HepG2 (cell line): ENCODE results near the gene MMP24OS. TPM values are rescaled to one million over a fixed set of nuclear protein-coding genes. Genes with fewer than 3 reads are reported as not detected.

Experiments used
- ATAC-seq: fragments of 200-7000 bp; cut with Tn5 transposase; 3 replicates; pipeline ENCODE4 v1.9.1; 2020; ENCODE audit warnings: mild to moderate bottlenecking, moderate library complexity
- BruUV-seq: library from RNA; stranded (reverse); fragments of 400-500 nt; replicated peaks from 2 replicates; lab custom pipeline; 2021; lab: Mats Ljungman, UMichigan
- CTCF ChIA-PET: fragments of 300-600 bp; formaldehyde crosslinking; extraction: SDS; loops from one replicate; lab custom pipeline; 2021; ENCODE audit warnings: low total read pairs, inconsistent platforms, low intra/inter-chr PET ratio; lab: Yijun Ruan, JAX
- POLR2A ChIA-PET: fragments of 350-600 bp; sonication (Branson Sonifier 250); formaldehyde crosslinking; loops from one replicate; lab custom pipeline; 2020; ENCODE audit warnings: antibody characterized with exemption, inconsistent platforms; lab: Yijun Ruan, JAX
- DNase-seq: peaks from one replicate; pipeline ENCODE4 v3.0.0-alpha.2; 2015; ENCODE audit warnings: low spot score
- FAIRE-seq: peaks from 3 replicates; lab custom pipeline; 2011; peaks lifted over from hg19 to GRCh38; lab: Jason Lieb, UNC
- H2AFZ ChIP-seq: one replicate; pipeline ENCODE4 v1.6.1; 2011; ENCODE audit warnings: low read length, inconsistent platforms
- H3K27ac ChIP-seq: fragments of 300-600 bp; 3 replicates; pipeline ENCODE4 v1.8.0; 2011; ENCODE audit warnings: mixed run types, mild to moderate bottlenecking, mixed read lengths, low read length, inconsistent platforms; ENCODE audit not compliant: insufficient read depth; ENCODE audit errors: extremely low read length
- H3K27me3 ChIP-seq, 2 experiments: fragments of 200-600 bp in 1 of 2; 2 replicates in 1 of 2; 3 replicates in 1 of 2; pipeline versions ENCODE4 v1.6.0 to v1.8.0; 2011; ENCODE audit warnings: low read length in 2 of 2, mild to moderate bottlenecking in 2 of 2, moderate library complexity in 2 of 2, inconsistent platforms in 1 of 2; ENCODE audit not compliant: insufficient read depth in 2 of 2, control insufficient read depth in 1 of 2
- H3K36me3 ChIP-seq, 2 experiments: fragments of 200-600 bp in 1 of 2; replicated peaks in 1 of 2; 2 replicates in 1 of 2; 3 replicates in 1 of 2; pipeline versions ENCODE4 v1.5.1 to v1.8.0; 2011; ENCODE audit warnings: low read length in 2 of 2, inconsistent platforms in 1 of 2; ENCODE audit not compliant: insufficient read depth in 2 of 2, control insufficient read depth in 1 of 2
- H3K4me1 ChIP-seq: 2 replicates; pipeline ENCODE4 v1.5.1; 2012; ENCODE audit warnings: low read length, inconsistent platforms; ENCODE audit not compliant: insufficient read depth
- H3K4me2 ChIP-seq: 2 replicates; pipeline ENCODE4 v1.6.0; 2011; ENCODE audit warnings: low read depth, low read length, inconsistent platforms
- H3K4me3 ChIP-seq, 3 experiments: fragments of 200-600 bp in 1 of 3; sonication (generic), shearing (Covaris generic) in 1 of 3; replicated peaks in 1 of 3; 2 replicates each; pipeline ENCODE4 v1.5.1; 2011 to 2016; ENCODE audit warnings: low read length in 3 of 3, inconsistent platforms in 2 of 3, low read depth in 2 of 3, mild to moderate bottlenecking in 2 of 3, control low read depth in 1 of 3, mixed read lengths in 1 of 3; ENCODE audit not compliant: insufficient read depth in 1 of 3
- H3K79me2 ChIP-seq: one replicate; pipeline ENCODE4 v1.6.1; 2011; ENCODE audit warnings: low read length, inconsistent platforms; ENCODE audit not compliant: insufficient read depth
- H3K9ac ChIP-seq: 2 replicates; pipeline ENCODE4 v1.6.0; 2011; ENCODE audit warnings: mild to moderate bottlenecking, low read depth, low read length, inconsistent platforms; ENCODE audit not compliant: insufficient read depth
- H3K9me3 ChIP-seq: 2 replicates; pipeline ENCODE4 v1.5.1; 2012; ENCODE audit warnings: mild to moderate bottlenecking, low read length
- H4K20me1 ChIP-seq: 2 replicates; pipeline ENCODE4 v1.6.0; 2011; ENCODE audit warnings: inconsistent platforms, mild to moderate bottlenecking, low read length, moderate library complexity; ENCODE audit not compliant: insufficient read depth
- BORCS8-MEF2B ChIP-seq: sonication (generic); formaldehyde crosslinking; IDR thresholded peaks from 2 replicates; pipeline ENCODE4 v1.8.0; 2022; ENCODE audit warnings: mild to moderate bottlenecking, missing genetic modification reagents
- ELF1 ChIP-seq: sonication (generic); formaldehyde crosslinking; IDR thresholded peaks from 2 replicates; pipeline ENCODE4 v1.4.0; 2020; ENCODE audit warnings: missing genetic modification reagents
- FOXC1 ChIP-seq: sonication (generic); formaldehyde crosslinking; IDR thresholded peaks from 2 replicates; pipeline ENCODE4 v1.8.0; 2022; ENCODE audit warnings: mild to moderate bottlenecking, missing genetic modification reagents, borderline replicate concordance
- KDM5B ChIP-seq: sonication (generic); formaldehyde crosslinking; IDR thresholded peaks from 2 replicates; pipeline ENCODE4 v1.4.0; 2020; ENCODE audit warnings: missing genetic modification reagents, mild to moderate bottlenecking, borderline replicate concordance
- PLRG1 ChIP-seq: fragments of 450-650 bp; conservative IDR thresholded peaks from 2 replicates; pipeline ENCODE4 v1.6.1; 2016
- PTBP1 ChIP-seq: fragments of 200-400 bp; formaldehyde crosslinking; IDR thresholded peaks from 2 replicates; pipeline ENCODE4 v1.6.1; 2018; ENCODE audit warnings: low read length, low read depth; ENCODE audit not compliant: poor library complexity, severe bottlenecking
- RBM39 ChIP-seq: fragments of 200-400 bp; formaldehyde crosslinking; IDR thresholded peaks from one replicate; pipeline ENCODE4 v1.6.1; 2018; ENCODE audit warnings: antibody characterized with exemption, mild to moderate bottlenecking, low read depth, low read length; ENCODE audit not compliant: poor library complexity, severe bottlenecking
- ZBTB49 ChIP-seq: sonication (generic); formaldehyde crosslinking; IDR thresholded peaks from 2 replicates; pipeline ENCODE4 v1.4.0; 2020; ENCODE audit warnings: missing genetic modification reagents, borderline replicate concordance
- ZFP41 ChIP-seq: sonication (generic); formaldehyde crosslinking; IDR thresholded peaks from 2 replicates; pipeline ENCODE4 v1.4.0; 2020; ENCODE audit warnings: mild to moderate bottlenecking, missing genetic modification reagents, borderline replicate concordance
- ZNF224 ChIP-seq: sonication (generic); formaldehyde crosslinking; IDR thresholded peaks from 2 replicates; pipeline ENCODE4 v1.5.0; 2020; ENCODE audit warnings: mild to moderate bottlenecking, missing genetic modification reagents
- ZNF24 ChIP-seq: fragments of 450-650 bp; IDR thresholded peaks from 2 replicates; pipeline ENCODE4 v1.6.1; 2017; ENCODE audit warnings: antibody characterized with exemption, mild to moderate bottlenecking
- ZNF44 ChIP-seq: sonication (generic); formaldehyde crosslinking; IDR thresholded peaks from 2 replicates; pipeline ENCODE4 v1.5.1; 2020; ENCODE audit warnings: mild to moderate bottlenecking, missing genetic modification reagents
- ZNF468 ChIP-seq: sonication (generic); formaldehyde crosslinking; IDR thresholded peaks from 2 replicates; pipeline ENCODE4 v1.8.0; 2022; ENCODE audit warnings: mild to moderate bottlenecking, moderate library complexity, missing genetic modification reagents
- ZNF777 ChIP-seq: sonication (generic); formaldehyde crosslinking; IDR thresholded peaks from 2 replicates; pipeline ENCODE4 v1.4.0; 2020; ENCODE audit warnings: missing genetic modification reagents
- ZNF891 ChIP-seq: sonication (generic); formaldehyde crosslinking; IDR thresholded peaks from 2 replicates; pipeline ENCODE4 v1.5.0; 2020; ENCODE audit warnings: mild to moderate bottlenecking, missing genetic modification reagents
- WGBS: methylation state at CpG from one replicate; pipeline ENCODE4 v1.1.6; 2017; ENCODE audit warnings: low lambda C conversion rate; 5-methylcytosine and 5-hydroxymethylcytosine counted together
- in situ Hi-C: cut with HindIII; loops from 2 replicates; pipeline ENCODE4 v1.10.0; 2017; ENCODE audit warnings: low pct_unique_long_range_greater_than_20kb; ENCODE audit not compliant: extremely low pct_ligation_motif_present
- intact Hi-C: fragments of 100-400 bp; cut with micrococcal nuclease; formaldehyde crosslinking; loops from one replicate; pipeline ENCODE4 v1.10.0; 2022; ENCODE audit not compliant: unreplicated experiment
- polyA plus RNA-seq, 8 experiments: library from polyadenylated mRNA; depleted of rRNA in 3 of 8; stranded (reverse) in 7 of 8; unstranded in 1 of 8; fragments of >200 nt; fragmentation: Illumina TruSeq in 4 of 8; extraction: Trizol in 4 of 8; gene quantifications; 2 replicates each; pipeline versions ENCODE4 v1.2.1 to v1.2.3, GENCODE V29; 2011 to 2016; ENCODE audit warnings: low read depth in 4 of 8, missing spikeins in 1 of 8, mixed read lengths in 1 of 8; ENCODE audit not compliant: insufficient read depth in 1 of 8
- total RNA-seq, 5 experiments: library from RNA; depleted of rRNA; stranded (reverse); fragments of >200 nt; fragmentation: Illumina TruSeq; extraction: Trizol; gene quantifications; 2 replicates each; pipeline ENCODE4 v1.2.3, GENCODE V29; 2016; ENCODE audit warnings: low read depth in 1 of 5
- TF ChIP-seq, protein P1 (sequence below): sonication (generic); formaldehyde crosslinking; IDR thresholded peaks from 2 replicates; pipeline ENCODE4 v1.4.0; 2020; ENCODE audit warnings: missing genetic modification reagents

Gene MMP24OS
- total and polyA plus RNA-seq, 2 of the 13 experiments (the other 11 are each of a cell fraction or from before 2014, with no cell fraction given): 6.0 to 8.5 TPM

DNA sequence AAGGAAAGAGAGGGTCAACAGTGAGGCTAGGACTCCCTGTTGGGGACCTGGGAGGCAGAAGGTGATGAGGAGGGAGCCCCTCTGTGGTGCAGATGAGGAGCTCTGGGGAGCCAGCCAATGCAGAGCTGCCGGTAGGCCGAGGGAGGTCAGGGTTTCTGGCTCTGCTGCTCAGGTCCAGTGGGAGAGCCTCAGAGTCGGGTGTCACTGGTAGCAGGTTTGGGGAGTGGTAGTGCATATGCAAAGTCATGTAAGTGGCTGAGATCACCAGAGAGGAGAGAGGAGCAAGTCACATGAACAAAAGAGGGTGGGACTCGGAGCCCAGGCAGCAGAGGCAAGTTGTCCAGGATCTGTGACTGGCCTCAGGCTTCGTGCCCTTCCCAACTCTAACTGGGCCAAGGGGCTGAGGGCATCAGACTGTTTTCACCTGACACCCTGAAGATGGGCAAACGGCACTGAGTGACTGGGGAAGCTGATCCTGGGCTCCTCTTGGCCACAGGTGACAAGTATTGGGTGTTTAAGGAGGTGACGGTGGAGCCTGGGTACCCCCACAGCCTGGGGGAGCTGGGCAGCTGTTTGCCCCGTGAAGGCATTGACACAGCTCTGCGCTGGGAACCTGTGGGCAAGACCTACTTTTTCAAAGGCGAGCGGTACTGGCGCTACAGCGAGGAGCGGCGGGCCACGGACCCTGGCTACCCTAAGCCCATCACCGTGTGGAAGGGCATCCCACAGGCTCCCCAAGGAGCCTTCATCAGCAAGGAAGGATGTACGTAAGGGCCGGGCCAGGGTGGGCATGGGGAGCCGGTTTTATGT is 6.6 kb downstream of the MMP24OS start (continued):
- TF ChIP-seq ZBTB49: no peak
- TF ChIP-seq PLRG1: no peak
- no peak for TF ChIP-seq ZNF24
- TF ChIP-seq BORCS8-MEF2B: 0 out of 2 replicates have a peak, but pooled peaks have one; percentile 12
- TF ChIP-seq, protein P1, sequence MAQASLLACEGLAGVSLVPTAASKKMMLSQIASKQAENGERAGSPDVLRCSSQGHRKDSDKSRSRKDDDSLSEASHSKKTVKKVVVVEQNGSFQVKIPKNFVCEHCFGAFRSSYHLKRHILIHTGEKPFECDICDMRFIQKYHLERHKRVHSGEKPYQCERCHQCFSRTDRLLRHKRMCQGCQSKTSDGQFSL (CRISPR knock-in tag): no peak

DNA sequence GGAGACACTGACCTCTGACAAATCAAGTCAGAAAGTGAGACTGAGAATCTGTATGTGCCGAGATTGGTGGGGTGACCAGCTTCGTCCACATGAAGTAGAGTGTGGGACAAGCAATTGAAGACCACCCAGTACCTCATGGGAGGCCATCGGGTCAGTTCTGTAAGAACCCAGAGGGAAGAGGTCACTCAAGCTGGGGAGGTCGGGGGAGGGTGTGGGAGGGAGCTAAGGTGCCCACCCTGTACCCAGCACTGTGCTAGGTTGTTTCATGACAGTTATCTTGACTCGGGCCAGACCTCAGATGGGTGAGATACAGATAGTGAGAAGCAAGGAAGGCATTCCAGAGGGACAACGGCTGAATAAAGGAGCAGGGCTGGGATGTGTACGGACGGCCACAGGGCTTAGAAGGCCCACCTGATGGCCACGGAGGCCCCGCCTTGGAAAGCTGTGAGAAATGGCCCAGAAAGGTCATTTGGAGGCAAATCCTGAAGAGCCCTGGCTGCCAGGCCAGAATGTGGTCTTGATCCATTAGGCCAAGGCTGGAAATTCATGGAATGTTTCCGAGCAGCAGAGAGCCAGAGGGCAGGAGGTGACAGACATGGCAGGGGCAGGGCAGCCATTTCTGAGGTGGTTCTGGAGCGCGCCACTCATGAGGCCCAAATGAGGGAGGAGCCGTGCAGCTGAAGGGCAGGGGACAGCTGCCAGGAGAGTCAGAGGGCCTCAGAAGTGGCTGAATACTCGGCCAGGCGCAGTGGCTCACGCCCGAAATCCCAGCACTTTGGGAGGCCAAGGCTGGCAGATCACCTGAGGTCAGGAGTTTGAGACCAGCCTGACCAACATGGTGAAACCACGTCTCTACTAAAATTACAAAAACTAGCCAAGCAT is 7.7 kb downstream of the MMP24OS start:
- H3K79me2 ChIP-seq: no peaks in the 10 kb centered on the region
- TF ChIP-seq ZNF468 (CRISPR knock-in tag) (no peak), RBM39 (peak; percentile 4), ZNF44 (CRISPR knock-in tag) (no peak), PTBP1 (no peak), ZNF224 (CRISPR knock-in tag) (no peak), ZNF891 (CRISPR knock-in tag) (0 out of 2 replicates have a peak, but pooled peaks have one; percentile 44), ZNF777 (no peak), KDM5B (no peak), ZFP41 (no peak), FOXC1 (CRISPR knock-in tag) (no peak), ELF1 (CRISPR knock-in tag) (no peak)
- TF ChIP-seq, all 625 proteins: peak for 2
- no peaks in the 10 kb centered on the region for H3K9me3 ChIP-seq
- no peaks in the 10 kb centered on the region for H3K27me3 ChIP-seq
- no peak for FAIRE-seq
- POLR2A ChIA-PET: interaction anchor here (1.5 to 8.8 kb wide), 6 partner anchors 9 to 125 kb away, joined by 3 to 80 read pairs (median 8); partner anchors contain the start of genes EDEM2 and EIF6
- intact Hi-C loops: no loop called here
- H4K20me1 ChIP-seq: no peaks in the 10 kb centered on the region
- no peak overlapping the region for H3K9ac ChIP-seq
- no peaks in the 10 kb centered on the region for H3K36me3 ChIP-seq
- 76% methylated on average over 19 of the region's 19 CpGs for WGBS
- in situ Hi-C loops: no loop called here
- CTCF ChIA-PET: interaction anchor here (0.7 to 3.4 kb wide), 5 partner anchors 123 to 436 kb away, joined by 6 to 27 read pairs (median 8); partner anchors contain the start of gene EDEM2
- ATAC-seq: peak; percentile 1; the same call in 1 of the 3 replicates
- BruUV-seq: no TSS peak
- no peak for DNase-seq
- H3K27ac ChIP-seq: no peak overlapping the region
- H3K4me2 ChIP-seq: no peak overlapping the region
- peaks cover 10% of the 10 kb centered on the region for H3K4me1 ChIP-seq
- H3K4me3 ChIP-seq: no peak overlapping the region
- H2AFZ ChIP-seq: no peak overlapping the region
